IMR-90 (cell line): ENCODE results near the gene CYB561D2. TPM values are rescaled to one million over a fixed set of nuclear protein-coding genes. Genes with fewer than 3 reads are reported as not detected.
"Not testable (repeated sequence)": the region's sequence is repeated elsewhere in the genome, so short reads cannot be mapped to it uniquely, and the experiment has no call there.

ENCODE experiments used
- ATAC-seq: fragments of 200-7000 bp; cut with Tn5 transposase; 2 replicates; pipeline ENCODE4 v1.9.1; 2020; ENCODE audit warnings: low read depth, mild to moderate bottlenecking, moderate library complexity
- BruUV-seq: library from RNA; stranded (reverse); fragments of 400-500 nt; replicated peaks from 2 replicates; lab custom pipeline; 2021; lab: Mats Ljungman, UMichigan
- CTCF ChIA-PET: fragments of 300-600 bp; formaldehyde crosslinking; extraction: SDS; loops from one replicate; lab custom pipeline; 2021; ENCODE audit warnings: antibody characterized with exemption; lab: Yijun Ruan, JAX
- POLR2A ChIA-PET: fragments of 300-600 bp; sonication (Branson Sonifier 250); formaldehyde crosslinking; loops from one replicate; lab custom pipeline; 2022; ENCODE audit warnings: antibody characterized with exemption; ENCODE audit not compliant: unreplicated experiment; lab: Charles Lee
- DNase-seq: peaks from one replicate; pipeline ENCODE4 v3.0.0; 2013
- H2AFZ ChIP-seq: replicated peaks from 2 replicates; pipeline ENCODE3; 2013; ENCODE audit warnings: low read length, mild to moderate bottlenecking; ENCODE audit not compliant: poor library complexity
- H2AK5ac ChIP-seq: 2 replicates; pipeline ENCODE4 v1.6.1; 2013; ENCODE audit warnings: low read depth, low read length, inconsistent platforms
- H2AK9ac ChIP-seq: replicated peaks from 2 replicates; pipeline ENCODE3; 2013; ENCODE audit warnings: mild to moderate bottlenecking, low read depth, low read length, moderate library complexity; ENCODE audit not compliant: poor library complexity
- H2BK120ac ChIP-seq: 2 replicates; pipeline ENCODE4 v1.6.1; 2013; ENCODE audit warnings: low read depth, low read length, inconsistent platforms
- H2BK15ac ChIP-seq: 3 replicates; pipeline ENCODE4 v1.6.1; 2013; ENCODE audit warnings: low read depth, low read length, inconsistent platforms
- H2BK20ac ChIP-seq: 2 replicates; pipeline ENCODE4 v1.6.1; 2013; ENCODE audit warnings: low read depth, mild to moderate bottlenecking, inconsistent platforms, low read length, moderate library complexity
- H2BK5ac ChIP-seq: 2 replicates; pipeline ENCODE4 v1.6.1; 2013; ENCODE audit warnings: mild to moderate bottlenecking, low read depth, low read length, inconsistent platforms; ENCODE audit not compliant: poor library complexity, severe bottlenecking
- H3K14ac ChIP-seq: replicated peaks from 2 replicates; pipeline ENCODE4 v1.6.1; 2013; ENCODE audit warnings: low read depth, low read length, inconsistent platforms
- H3K18ac ChIP-seq: 2 replicates; pipeline ENCODE4 v1.6.1; 2013; ENCODE audit warnings: low read depth, low read length, control low read depth
- H3K23ac ChIP-seq: 2 replicates; pipeline ENCODE4 v1.6.1; 2013; ENCODE audit warnings: low read depth, low read length, inconsistent platforms
- H3K27ac ChIP-seq: 2 replicates; pipeline ENCODE4 v1.5.1; 2013; ENCODE audit warnings: mild to moderate bottlenecking, control low read depth, low read length; ENCODE audit not compliant: insufficient read depth
- H3K27me3 ChIP-seq: 2 replicates; pipeline ENCODE4 v1.6.1; 2013; ENCODE audit warnings: low read length; ENCODE audit not compliant: control insufficient read depth, insufficient read depth
- H3K36me3 ChIP-seq: 2 replicates; pipeline ENCODE4 v1.6.1; 2013; ENCODE audit warnings: low read length, mixed read lengths; ENCODE audit not compliant: control insufficient read depth, insufficient read depth
- H3K4ac ChIP-seq: 2 replicates; pipeline ENCODE4 v1.6.1; 2013; ENCODE audit warnings: low read depth, low read length, inconsistent platforms
- H3K4me1 ChIP-seq: 2 replicates; pipeline ENCODE4 v1.6.1; 2013; ENCODE audit warnings: low read length, mixed read lengths; ENCODE audit not compliant: control insufficient read depth, insufficient read depth
- H3K4me2 ChIP-seq: 2 replicates; pipeline ENCODE4 v1.6.1; 2013; ENCODE audit warnings: low read depth, mild to moderate bottlenecking, control low read depth, low read length, moderate library complexity
- H3K4me3 ChIP-seq: 2 replicates; pipeline ENCODE4 v1.5.1; 2013; ENCODE audit warnings: low read depth, mild to moderate bottlenecking, control low read depth, low read length, moderate library complexity; ENCODE audit not compliant: insufficient read depth
- H3K56ac ChIP-seq: 2 replicates; pipeline ENCODE4 v1.6.1; 2013; ENCODE audit warnings: low read length, inconsistent platforms; ENCODE audit not compliant: insufficient read depth; ENCODE audit errors: extremely low read depth
- H3K79me1 ChIP-seq, 2 experiments: 2 replicates each; pipeline ENCODE4 v1.6.1; 2013; ENCODE audit warnings: low read length in 2 of 2, inconsistent platforms in 1 of 2, low read depth in 1 of 2
- H3K9ac ChIP-seq: 2 replicates; pipeline ENCODE4 v1.6.1; 2013; ENCODE audit warnings: low read depth, low read length, control low read depth
- H3K9me1 ChIP-seq: 2 replicates; pipeline ENCODE4 v1.6.1; 2013; ENCODE audit warnings: low read length, inconsistent platforms; ENCODE audit not compliant: insufficient read depth
- H3K9me3 ChIP-seq: 2 replicates; pipeline ENCODE4 v1.6.1; 2013; ENCODE audit warnings: low read length; ENCODE audit not compliant: control insufficient read depth, insufficient read depth
- H4K20me1 ChIP-seq: 2 replicates; pipeline ENCODE4 v1.6.1; 2013; ENCODE audit warnings: low read length, inconsistent platforms; ENCODE audit not compliant: insufficient read depth
- H4K5ac ChIP-seq: 2 replicates; pipeline ENCODE4 v1.6.1; 2013; ENCODE audit warnings: mild to moderate bottlenecking, low read depth, low read length, control low read depth
- H4K8ac ChIP-seq, 2 experiments: 2 replicates each; pipeline ENCODE4 v1.6.1; 2013; ENCODE audit warnings: low read depth in 2 of 2, low read length in 2 of 2, control low read depth in 1 of 2, inconsistent platforms in 1 of 2
- H4K91ac ChIP-seq: 2 replicates; pipeline ENCODE4 v1.6.1; 2013; ENCODE audit warnings: low read depth, low read length, inconsistent platforms; ENCODE audit not compliant: insufficient read depth
- WGBS, 2 experiments: methylation state at CpG; one replicate each; pipeline versions ENCODE4 v1.1.5 to v1.1.7; 2013; ENCODE audit warnings: missing lambda C conversion rate in 2 of 2; ENCODE audit not compliant: insufficient read length in 1 of 2; ENCODE audit errors: extremely low coverage in 2 of 2; 5-methylcytosine and 5-hydroxymethylcytosine counted together
- dilution Hi-C: fragments of 300-500 bp; cut with HindIII; formaldehyde crosslinking; loops from one replicate; pipeline ENCODE4 v1.14.3; 2018; ENCODE audit warnings: low sequenced_read_pairs; ENCODE audit not compliant: unreplicated experiment
- in situ Hi-C: fragments of 300-500 bp; cut with MboI; formaldehyde crosslinking; loops from 3 replicates; pipeline ENCODE4 v1.14.3; 2019; ENCODE audit warnings: low sequenced_read_pairs, inconsistent platforms, mixed read lengths
- intact Hi-C: fragments of 100-400 bp; cut with micrococcal nuclease; formaldehyde crosslinking; loops from 2 replicates; pipeline ENCODE4 v1.10.0; 2022
- polyA plus RNA-seq, 3 experiments: library from polyadenylated mRNA; depleted of rRNA; stranded (reverse); fragments of >200 nt; gene quantifications; 2 replicates each; pipeline ENCODE4 v1.2.3, GENCODE V29; 2012; ENCODE audit warnings: low replicate concordance in 1 of 3
- total RNA-seq: library from RNA; depleted of rRNA; stranded (reverse); fragments of >200 nt; gene quantifications from 2 replicates; pipeline ENCODE4 v1.2.3, GENCODE V29; 2012

Gene CYB561D2
- total and polyA plus RNA-seq, 2 of the 4 experiments (the other 2 are of a cell fraction): 29.2 to 31.7 TPM

DNA sequence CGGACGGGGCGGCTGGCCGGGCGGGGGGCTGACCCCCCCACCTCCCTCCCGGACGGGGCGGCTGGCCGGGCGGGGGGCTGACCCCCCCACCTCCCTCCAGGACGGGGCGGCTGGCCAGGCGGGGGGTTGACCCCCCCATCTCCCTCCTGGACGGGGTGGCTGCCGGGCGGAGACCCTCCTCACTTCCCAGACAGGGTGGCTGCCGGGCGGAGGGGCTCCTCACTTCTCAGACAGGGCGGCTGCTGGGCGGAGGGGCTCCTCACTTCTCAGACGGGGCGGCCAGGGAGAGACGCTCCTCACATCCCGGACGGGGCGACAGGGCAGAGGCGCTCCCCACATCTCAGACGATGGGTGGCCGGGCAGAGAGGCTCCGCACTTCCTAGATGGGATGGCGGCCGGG lies 38.6 kb upstream of the CYB561D2 start:
- H3K4me1 ChIP-seq, dilution Hi-C loops, DNase-seq, H3K27ac ChIP-seq, H3K9ac ChIP-seq, H3K4ac ChIP-seq, H4K8ac ChIP-seq, H3K4me3 ChIP-seq, H2AK9ac ChIP-seq, H3K23ac ChIP-seq, H3K18ac ChIP-seq, H3K27me3 ChIP-seq, in situ Hi-C loops, H3K14ac ChIP-seq, H2AFZ ChIP-seq, POLR2A ChIA-PET, H3K4me2 ChIP-seq, H4K91ac ChIP-seq, H2BK5ac ChIP-seq, H2AK5ac ChIP-seq, H2BK20ac ChIP-seq, CTCF ChIA-PET, H3K9me3 ChIP-seq, H3K56ac ChIP-seq, BruUV-seq, ATAC-seq, H2BK15ac ChIP-seq, intact Hi-C loops, H4K5ac ChIP-seq, H2BK120ac ChIP-seq: not testable (repeated sequence)
- Histone ChIP-seq H3K9me1 (peaks cover 11% of the 10 kb centered on the region), H4K20me1 (0 out of 2 replicates have a peak, but pooled peaks cover 11% of the 10 kb centered on the region), H3K79me1 (peaks cover 3 to 17% of the 10 kb centered on the region in 2 experiments; a peak in 2 of 4 replicates), H3K36me3 (peaks cover 11% of the 10 kb centered on the region)
- 100% methylated on average over 3 of the region's 32 CpGs; no CpG with 5 or more reads in 1 of the 2 experiments for WGBS, 2 experiments
